Fibroblast of the aortic adventitia (primary cell): Measurements from ENCODE around the gene ROMO1. TPM values are rescaled to one million over a fixed set of nuclear protein-coding genes. Genes with fewer than 3 reads are reported as not detected.
"Not testable (repeated sequence)": the region's sequence is repeated elsewhere in the genome, so short reads cannot be mapped to it uniquely, and the experiment has no call there.

Experiments
- DNase-seq: peaks from one replicate; pipeline ENCODE4 v3.0.0-alpha.2; 2010; ENCODE audit warnings: low read depth
- H3K4me3 ChIP-seq: 2 replicates; pipeline ENCODE4 v1.5.1; 2011; ENCODE audit warnings: low read depth, mild to moderate bottlenecking, control low read depth, low read length, moderate library complexity
- total RNA-seq: library from RNA; depleted of rRNA; stranded (reverse); fragments of >200 nt; gene quantifications from 2 replicates; pipeline ENCODE4 v1.2.3, GENCODE V29; 2012; ENCODE audit warnings: low replicate concordance
- TF ChIP-seq, protein P1 (sequence below): IDR thresholded peaks from 2 replicates; pipeline ENCODE4 v1.5.1; 2011; ENCODE audit warnings: mild to moderate bottlenecking, low read length, control low read depth, inconsistent platforms; ENCODE audit not compliant: insufficient read depth

The ROMO1 gene
- total RNA-seq, 1 donor, result 164 TPM

DNA sequence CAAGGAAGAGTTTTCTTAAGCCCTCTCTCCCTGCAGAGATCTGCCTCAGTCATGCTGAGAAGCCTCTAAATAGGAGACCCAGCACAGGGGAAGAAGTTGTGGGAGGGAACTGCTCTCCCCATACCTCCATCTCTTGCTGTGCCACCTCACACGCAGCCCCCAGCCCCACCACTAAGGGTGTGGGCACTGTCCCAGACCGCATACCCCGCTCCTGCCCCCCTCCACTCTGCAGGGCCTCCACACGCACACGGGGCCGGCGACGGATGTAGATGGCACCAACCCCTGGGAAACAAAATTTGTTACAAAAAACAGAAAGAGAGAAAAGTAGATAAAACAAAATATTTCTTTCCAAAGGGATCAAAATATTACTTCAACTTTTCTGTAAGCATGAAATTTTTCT lies 24.3 kb upstream of the ROMO1 start:
- DNase-seq, result no peak
- no peak overlapping the region for H3K4me3 ChIP-seq
- TF ChIP-seq, protein P1, sequence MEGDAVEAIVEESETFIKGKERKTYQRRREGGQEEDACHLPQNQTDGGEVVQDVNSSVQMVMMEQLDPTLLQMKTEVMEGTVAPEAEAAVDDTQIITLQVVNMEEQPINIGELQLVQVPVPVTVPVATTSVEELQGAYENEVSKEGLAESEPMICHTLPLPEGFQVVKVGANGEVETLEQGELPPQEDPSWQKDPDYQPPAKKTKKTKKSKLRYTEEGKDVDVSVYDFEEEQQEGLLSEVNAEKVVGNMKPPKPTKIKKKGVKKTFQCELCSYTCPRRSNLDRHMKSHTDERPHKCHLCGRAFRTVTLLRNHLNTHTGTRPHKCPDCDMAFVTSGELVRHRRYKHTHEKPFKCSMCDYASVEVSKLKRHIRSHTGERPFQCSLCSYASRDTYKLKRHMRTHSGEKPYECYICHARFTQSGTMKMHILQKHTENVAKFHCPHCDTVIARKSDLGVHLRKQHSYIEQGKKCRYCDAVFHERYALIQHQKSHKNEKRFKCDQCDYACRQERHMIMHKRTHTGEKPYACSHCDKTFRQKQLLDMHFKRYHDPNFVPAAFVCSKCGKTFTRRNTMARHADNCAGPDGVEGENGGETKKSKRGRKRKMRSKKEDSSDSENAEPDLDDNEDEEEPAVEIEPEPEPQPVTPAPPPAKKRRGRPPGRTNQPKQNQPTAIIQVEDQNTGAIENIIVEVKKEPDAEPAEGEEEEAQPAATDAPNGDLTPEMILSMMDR, result no peak

DNA sequence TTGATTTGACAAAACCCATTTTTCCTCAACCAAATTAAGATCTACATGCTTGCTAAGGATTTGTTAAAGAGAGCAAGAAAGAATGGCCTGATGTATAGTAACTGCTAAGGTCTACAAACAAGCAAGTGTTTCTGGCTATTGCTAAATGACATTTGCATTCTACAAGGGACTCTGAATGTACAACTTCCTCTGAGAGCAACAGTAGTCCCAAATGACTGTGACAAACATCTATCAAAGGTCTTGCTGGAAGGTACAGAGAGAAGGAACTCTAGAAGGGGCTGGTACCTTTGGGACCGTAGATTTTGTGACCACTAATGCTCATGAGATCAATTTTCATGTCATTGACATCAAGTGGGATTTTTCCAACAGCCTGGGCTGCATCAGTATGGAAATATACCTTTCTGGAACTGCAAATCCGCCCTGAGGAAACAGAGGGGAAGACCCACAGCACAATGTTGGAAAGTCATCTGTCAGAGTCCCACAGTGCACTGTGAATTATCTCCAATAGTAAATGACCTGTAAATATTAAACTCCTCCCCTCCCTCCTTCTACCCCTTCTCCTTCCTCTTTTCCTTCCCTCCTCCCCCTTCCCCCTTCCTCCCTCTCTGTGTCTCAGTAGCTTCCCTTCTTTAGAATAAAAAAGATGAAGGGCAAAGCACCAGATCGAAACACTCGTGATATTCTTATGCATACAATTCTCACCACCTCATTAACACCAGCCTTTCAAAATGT lies 18.6 kb upstream of the ROMO1 start:
- no peak for DNase-seq
- TF ChIP-seq, protein P1, result no peak
- H3K4me3 ChIP-seq, result no peak overlapping the region

DNA sequence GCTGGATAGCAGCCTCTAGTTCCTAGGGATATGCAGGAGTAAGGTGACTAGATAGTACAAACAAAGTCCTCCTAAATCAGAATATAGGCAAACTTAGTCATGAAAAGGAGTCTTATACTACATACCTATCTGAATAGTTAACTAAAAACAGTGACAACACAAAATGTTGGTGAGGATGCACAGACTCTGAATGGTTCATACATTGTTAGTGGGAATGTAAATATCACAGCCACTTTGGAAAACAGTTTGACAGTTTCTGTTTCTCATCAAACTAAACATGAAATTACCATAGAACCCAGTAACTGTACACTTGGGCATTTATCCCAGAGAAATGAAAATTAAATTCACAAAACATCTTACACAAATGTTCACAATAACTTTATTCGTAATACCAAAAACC lies 17.2 kb upstream of the ROMO1 start:
- no peak overlapping the region for H3K4me3 ChIP-seq
- no peak for DNase-seq
- TF ChIP-seq, protein P1, result no peak

DNA sequence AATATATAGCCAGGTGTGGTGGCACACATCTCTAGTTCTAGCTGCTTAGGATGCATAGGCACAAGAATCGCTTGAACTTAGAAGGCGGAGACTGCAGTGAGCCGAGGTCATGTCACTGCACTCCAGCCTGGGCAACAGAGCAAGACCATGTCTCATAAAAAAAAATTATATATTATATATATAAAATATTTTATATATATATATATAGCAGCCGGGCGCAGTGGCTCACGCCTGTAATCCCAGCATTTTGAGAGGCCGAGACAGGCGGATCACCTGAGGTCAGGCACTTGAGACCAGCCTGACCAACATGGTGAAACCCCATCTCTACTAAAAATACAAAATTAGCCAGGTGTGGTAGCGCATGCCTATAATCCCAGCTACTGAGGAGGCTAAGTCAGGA lies 13.8 kb upstream of the ROMO1 start:
- H3K4me3 ChIP-seq, DNase-seq: not testable (repeated sequence)

DNA sequence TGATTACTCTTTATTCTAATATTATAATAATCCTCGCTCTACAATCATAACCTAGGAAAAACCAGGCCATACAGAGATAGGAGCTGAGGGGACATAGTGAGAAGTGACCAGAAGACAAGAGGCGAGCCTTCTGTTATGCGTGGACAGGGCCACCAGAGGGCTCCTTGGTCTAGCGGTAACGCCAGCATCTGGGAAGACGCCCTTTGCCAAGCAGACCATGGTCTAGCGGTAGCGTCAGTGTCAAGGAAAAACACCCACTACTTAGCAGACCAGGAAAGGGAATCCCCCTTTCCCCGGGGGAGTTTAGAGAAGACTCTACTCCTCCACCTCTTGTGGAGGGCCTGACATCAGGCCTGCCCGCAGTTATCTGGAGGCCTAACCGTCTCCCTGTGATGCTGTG lies 12.3 kb upstream of the ROMO1 start:
- DNase-seq, H3K4me3 ChIP-seq: not testable (repeated sequence)

DNA sequence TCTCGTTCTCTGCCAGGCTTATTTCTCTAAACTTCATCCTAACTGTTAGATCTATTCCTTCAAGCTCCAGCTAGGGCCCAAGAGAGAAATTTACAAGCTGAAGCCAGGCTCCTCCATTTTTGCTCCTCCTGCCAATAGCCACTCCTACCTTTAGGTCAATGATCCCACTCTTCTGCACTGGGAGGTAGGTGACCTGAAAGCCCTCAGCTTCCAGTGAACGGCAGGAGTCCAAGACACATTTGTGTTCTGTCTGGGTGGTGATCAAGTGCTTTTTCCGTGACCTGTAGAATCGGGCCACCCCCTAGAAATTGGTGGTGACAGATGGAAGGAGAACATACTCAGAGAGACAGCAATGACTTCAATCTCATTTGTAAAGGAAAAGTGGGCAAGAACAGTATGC lies 8.9 kb upstream of the ROMO1 start:
- TF ChIP-seq, protein P1, result no peak
- H3K4me3 ChIP-seq, result no peak overlapping the region
- DNase-seq, result no peak

DNA sequence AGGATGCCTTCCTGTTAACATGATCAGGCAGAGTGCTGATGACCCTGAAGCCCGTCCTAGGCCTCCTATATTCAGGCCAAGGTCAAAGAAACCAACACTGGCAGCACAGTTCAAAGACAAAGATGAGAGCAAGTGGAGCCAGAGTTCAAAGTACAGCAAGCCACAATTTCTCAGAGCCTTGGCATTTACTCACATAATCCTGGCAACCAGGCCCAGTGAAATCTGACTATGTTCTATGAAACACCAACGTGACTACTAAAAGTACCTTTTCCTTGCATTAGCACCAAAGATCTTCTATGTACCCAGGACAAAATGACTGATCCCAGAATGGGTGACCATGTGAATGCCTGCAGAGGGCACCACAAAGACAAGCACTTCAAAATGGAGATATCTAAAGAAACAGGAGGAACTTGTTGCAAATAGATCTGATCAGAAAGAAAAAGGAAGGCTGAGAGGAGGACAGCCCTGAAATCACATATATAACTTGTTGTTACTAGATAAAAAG lies 3.9 kb upstream of the ROMO1 start:
- TF ChIP-seq, protein P1, result no peak
- no peak for DNase-seq
- H3K4me3 ChIP-seq, result no peak overlapping the region

DNA sequence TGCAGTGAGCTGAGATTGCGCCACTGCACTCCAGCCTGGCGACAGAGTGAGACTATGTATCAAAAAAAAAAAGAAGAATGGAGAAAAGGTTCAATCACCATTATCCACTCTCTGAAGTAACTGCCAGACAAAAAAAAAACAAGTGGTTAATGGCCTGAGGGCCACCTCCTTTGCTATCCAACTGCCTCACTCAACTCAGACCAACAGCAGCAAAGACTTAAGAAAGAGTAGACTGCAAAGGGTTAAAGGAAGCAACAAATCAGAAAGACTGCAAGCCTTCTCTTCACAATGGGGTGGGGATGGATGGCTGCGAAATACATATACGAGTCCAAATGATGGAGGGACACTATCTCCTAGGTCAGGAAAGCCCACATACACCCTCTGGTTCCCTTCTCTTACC lies 3.2 kb upstream of the ROMO1 start:
- TF ChIP-seq, protein P1, result no peak
- DNase-seq, result no peak
- H3K4me3 ChIP-seq, result no peak overlapping the region
